Measurements from ENCODE around the gene BMPR1B. TPM values are rescaled to one million over a fixed set of nuclear protein-coding genes. Genes with fewer than 3 reads are reported as not detected.

The BMPR1B gene
- total and polyA plus RNA-seq, 2 donors from 2014 or later: 4.1 to 5.5 TPM

GRCh38 chr4:94912606-94913005, 154.9 kb downstream of the BMPR1B start:
- H3K9me3 ChIP-seq (ENCODE audit: control insufficient read depth in 2 of 3, insufficient read depth in 1 of 3, low read length in 3 of 3): peaks cover 0 to 3% (median 0%) of the 10 kb centered on the region in 3 donors
- DNase-seq (no peak), FAIRE-seq (no peak)
- H3K27me3 ChIP-seq (ENCODE audit: control insufficient read depth, insufficient read depth, low read length): no peaks in the 10 kb centered on the region
- no peak overlapping the region for H3K27ac ChIP-seq (ENCODE audit: low read depth in 2 of 2, low read length in 2 of 2)
- TF ChIP-seq CTCF (IDR thresholded peaks at IDR 0.05; ENCODE audit: borderline replicate concordance, extremely low read depth, insufficient read depth): no peak
- no peak overlapping the region for H3K9ac ChIP-seq (ENCODE audit: low read length in 3 of 3)
- H3K36me3 ChIP-seq (ENCODE audit: control insufficient read depth in 2 of 3, insufficient read depth in 3 of 3, low read length in 3 of 3): no peaks in the 10 kb centered on the region
- intact Hi-C loops (cut with DNase I): no loop called here
- no peak overlapping the region for H3K4me3 ChIP-seq (ENCODE audit: low read length in 3 of 3)
- no peaks in the 10 kb centered on the region for H3K4me1 ChIP-seq (ENCODE audit: control insufficient read depth in 2 of 3, insufficient read depth in 2 of 3, low read depth in 1 of 3, low read length in 3 of 3)

DNA sequence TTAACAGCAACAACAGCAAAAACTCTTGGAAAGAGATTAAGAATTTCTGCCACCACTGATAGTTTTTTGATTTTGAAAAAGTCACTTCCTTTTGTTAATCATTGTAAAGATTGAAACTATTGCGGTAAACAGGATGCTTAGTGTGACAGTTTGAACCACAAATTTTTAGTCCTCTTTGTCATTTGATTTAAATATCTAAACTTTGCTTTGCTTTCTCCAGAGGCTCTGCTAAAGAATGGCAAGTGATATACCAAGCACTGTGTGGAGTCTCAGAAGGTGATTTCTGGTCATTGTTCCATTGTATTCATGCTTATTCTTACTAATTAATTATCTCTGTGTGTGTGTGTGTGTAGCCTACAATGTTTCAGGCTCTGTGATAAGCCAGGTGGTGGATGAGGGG, 155.6 kb downstream of the BMPR1B start:
- H3K27ac ChIP-seq (ENCODE audit: low read depth in 2 of 2, low read length in 2 of 2): no peak overlapping the region
- no peak overlapping the region for H3K4me3 ChIP-seq (ENCODE audit: low read length in 3 of 3)
- no peak for TF ChIP-seq CTCF (IDR thresholded peaks at IDR 0.05; ENCODE audit: borderline replicate concordance, extremely low read depth, insufficient read depth)
- FAIRE-seq (no peak), DNase-seq (no peak)
- intact Hi-C loops (cut with DNase I): no loop called here
- peaks cover 0 to 3% (median 0%) of the 10 kb centered on the region in 3 donors for H3K9me3 ChIP-seq (ENCODE audit: control insufficient read depth in 2 of 3, insufficient read depth in 1 of 3, low read length in 3 of 3)
- H3K36me3 ChIP-seq (ENCODE audit: control insufficient read depth in 2 of 3, insufficient read depth in 3 of 3, low read length in 3 of 3): no peaks in the 10 kb centered on the region
- no peaks in the 10 kb centered on the region for H3K4me1 ChIP-seq (ENCODE audit: control insufficient read depth in 2 of 3, insufficient read depth in 2 of 3, low read depth in 1 of 3, low read length in 3 of 3)
- no peak overlapping the region for H3K9ac ChIP-seq (ENCODE audit: low read length in 3 of 3)
- no peaks in the 10 kb centered on the region for H3K27me3 ChIP-seq (ENCODE audit: control insufficient read depth, insufficient read depth, low read length)

DNA sequence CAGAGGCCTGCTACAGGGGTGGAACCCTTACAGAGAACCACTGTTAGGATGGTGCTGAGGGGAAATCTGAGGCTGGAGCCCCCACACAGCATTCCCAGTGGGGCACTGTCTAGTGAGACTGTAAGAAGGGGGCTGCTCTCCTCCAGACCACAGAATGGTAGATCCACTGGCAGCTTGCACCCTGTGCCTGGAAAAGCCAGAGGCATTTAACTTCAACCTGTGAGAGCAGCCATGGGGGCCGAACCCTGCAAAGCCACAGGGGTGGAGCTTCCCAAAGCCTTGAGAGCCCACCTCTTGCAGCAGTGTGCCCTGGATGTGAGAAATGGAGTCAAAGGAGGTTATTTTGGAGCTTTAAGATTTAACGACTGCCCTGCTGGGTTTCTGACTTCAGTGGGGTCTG, 159.4 kb downstream of the BMPR1B start:
- DNase-seq (no peak), FAIRE-seq (no peak)
- H3K4me3 ChIP-seq (ENCODE audit: low read length in 3 of 3): no peak overlapping the region
- no peaks in the 10 kb centered on the region for H3K36me3 ChIP-seq (ENCODE audit: control insufficient read depth in 2 of 3, insufficient read depth in 3 of 3, low read length in 3 of 3)
- no peaks in the 10 kb centered on the region for H3K4me1 ChIP-seq (ENCODE audit: control insufficient read depth in 2 of 3, insufficient read depth in 2 of 3, low read depth in 1 of 3, low read length in 3 of 3)
- no peak overlapping the region for H3K27ac ChIP-seq (ENCODE audit: low read depth in 2 of 2, low read length in 2 of 2)
- intact Hi-C loops (cut with DNase I): no loop called here
- no peak overlapping the region for H3K9ac ChIP-seq (ENCODE audit: low read length in 3 of 3)
- H3K27me3 ChIP-seq (ENCODE audit: control insufficient read depth, insufficient read depth, low read length): no peaks in the 10 kb centered on the region
- H3K9me3 ChIP-seq (ENCODE audit: control insufficient read depth in 2 of 3, insufficient read depth in 1 of 3, low read length in 3 of 3): peaks cover 0 to 3% (median 0%) of the 10 kb centered on the region in 3 donors
- no peak for TF ChIP-seq CTCF (IDR thresholded peaks at IDR 0.05; ENCODE audit: borderline replicate concordance, extremely low read depth, insufficient read depth)

GRCh38 chr4:94918543-94918942, 160.8 kb downstream of the BMPR1B start:
- intact Hi-C loops (cut with DNase I): no loop called here
- FAIRE-seq (no peak), DNase-seq (no peak)
- no peaks in the 10 kb centered on the region for H3K27me3 ChIP-seq (ENCODE audit: control insufficient read depth, insufficient read depth, low read length)
- H3K4me3 ChIP-seq (ENCODE audit: low read length in 3 of 3): no peak overlapping the region
- H3K9me3 ChIP-seq (ENCODE audit: control insufficient read depth in 2 of 3, insufficient read depth in 1 of 3, low read length in 3 of 3): peaks cover 0 to 3% (median 0%) of the 10 kb centered on the region in 3 donors
- H3K4me1 ChIP-seq (ENCODE audit: control insufficient read depth in 2 of 3, insufficient read depth in 2 of 3, low read depth in 1 of 3, low read length in 3 of 3): no peaks in the 10 kb centered on the region
- H3K36me3 ChIP-seq (ENCODE audit: control insufficient read depth in 2 of 3, insufficient read depth in 3 of 3, low read length in 3 of 3): no peaks in the 10 kb centered on the region
- H3K27ac ChIP-seq (ENCODE audit: low read depth in 2 of 2, low read length in 2 of 2): no peak overlapping the region
- TF ChIP-seq CTCF (IDR thresholded peaks at IDR 0.05; ENCODE audit: borderline replicate concordance, extremely low read depth, insufficient read depth): no peak
- H3K9ac ChIP-seq (ENCODE audit: low read length in 3 of 3): no peak overlapping the region

All from kidney (tissue), 14 donors.